ENCODE measurements around the gene ANKRD13B. TPM values are rescaled to one million over a fixed set of nuclear protein-coding genes. Genes with fewer than 3 reads are reported as not detected.
A peak's percentile ranks its signal among the peaks of the same experiment; 100 is the strongest.
"Not testable (repeated sequence)": the region's sequence is repeated elsewhere in the genome, so short reads cannot be mapped to it uniquely, and the experiment has no call there.

The ANKRD13B gene
- total RNA-seq, 1 donor from 2014 or later: 4.8 TPM

DNA sequence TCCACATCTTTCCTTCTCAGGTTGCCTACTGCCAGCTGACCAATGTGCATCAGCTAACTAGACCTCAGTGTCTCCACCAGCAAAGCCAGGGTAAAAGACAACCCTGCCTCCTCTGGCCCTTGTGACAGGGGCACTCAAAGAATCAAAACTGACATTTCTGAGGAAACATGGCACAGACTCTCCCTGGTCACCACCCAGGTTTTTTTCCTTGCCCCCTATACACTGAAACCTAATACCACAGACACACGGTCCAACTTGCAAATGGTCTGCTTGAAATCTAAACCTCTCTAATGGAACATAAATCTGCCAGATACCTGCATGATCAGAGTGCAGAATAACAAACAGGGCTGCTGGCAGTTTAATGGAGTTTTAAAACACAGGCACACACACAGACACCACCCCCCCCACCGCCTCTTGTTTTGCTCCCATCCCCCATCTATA lies 49.3 kb downstream of the ANKRD13B start:
- peak in 1 of 2 donors; percentile 51 for DNase-seq (ENCODE audit: low read depth in 2 of 2)

DNA sequence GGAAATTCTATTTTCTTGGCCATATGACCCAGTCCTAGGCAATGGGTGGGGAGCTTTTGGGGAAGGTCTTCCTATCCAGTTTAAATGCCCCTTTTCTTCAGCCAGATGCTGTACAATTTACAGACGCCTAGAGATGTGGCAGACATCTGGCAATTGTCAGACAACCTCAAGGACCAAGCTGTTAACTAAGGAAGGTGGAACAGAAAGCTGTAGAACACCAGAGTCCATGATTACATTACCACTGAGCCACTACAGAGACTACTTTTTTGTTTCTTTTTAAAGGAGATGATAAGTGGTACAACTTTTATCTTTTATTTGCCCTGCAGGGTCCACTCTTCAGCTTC lies 50.9 kb downstream of the ANKRD13B start:
- no peak for DNase-seq (ENCODE audit: low read depth in 2 of 2)

DNA sequence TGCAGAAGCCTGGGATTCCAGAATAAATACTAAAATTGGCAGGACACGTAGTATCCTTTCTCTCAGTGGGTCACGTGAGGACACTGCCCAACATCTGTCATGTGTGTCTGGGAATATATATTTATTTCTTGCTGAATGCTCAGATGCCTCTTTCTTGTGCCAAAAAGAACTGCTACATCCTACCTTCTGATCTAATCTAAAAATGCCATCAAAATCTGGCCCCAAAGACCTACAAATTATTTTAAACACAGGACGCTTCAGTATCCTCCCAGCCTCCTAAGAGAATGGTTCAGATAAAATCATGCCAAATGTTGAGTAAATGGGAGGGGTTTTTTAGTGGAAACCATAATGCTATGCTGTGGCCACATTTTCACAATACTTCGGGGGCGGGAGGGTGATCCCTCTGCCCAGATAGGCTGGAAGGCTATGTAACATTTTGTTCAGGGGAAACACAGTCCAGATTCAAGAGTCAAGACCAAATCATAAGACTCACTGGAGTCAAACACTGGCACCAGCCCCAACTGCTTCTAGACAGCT lies 52.7 kb downstream of the ANKRD13B start:
- DNase-seq (ENCODE audit: low read depth in 2 of 2): peak; percentile 36 to 58

GRCh38 chr17:29648005-29648404 lies 55.1 kb downstream of the ANKRD13B start:
- no peak for DNase-seq (ENCODE audit: low read depth in 2 of 2)

DNA sequence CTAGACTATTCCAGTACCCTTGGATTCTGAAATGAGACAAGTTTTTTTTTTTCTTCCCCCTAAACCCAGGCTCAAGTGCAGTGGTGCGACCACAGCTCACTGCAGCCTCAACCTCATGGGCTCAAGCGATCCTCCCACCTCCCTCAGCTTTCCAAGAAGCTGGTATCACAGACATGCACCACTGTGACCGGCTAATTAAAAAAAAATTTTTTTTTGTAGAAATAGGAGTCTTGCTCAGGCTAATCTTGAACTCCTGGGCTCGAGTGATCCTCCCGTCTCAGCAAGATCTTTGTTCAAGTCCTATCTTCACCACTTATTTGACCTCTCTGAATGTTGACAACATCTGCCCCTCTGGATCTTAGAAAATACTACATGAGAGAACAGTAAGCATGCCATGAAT lies 56.4 kb downstream of the ANKRD13B start:
- no peak for DNase-seq (ENCODE audit: low read depth in 2 of 2)

- DNase-seq (ENCODE audit: low read depth in 2 of 2): no peak
Observed at GRCh38 chr17:29650396-29650795, 57.5 kb downstream of the ANKRD13B start.

GRCh38 chr17:29651913-29652312 lies 59.0 kb downstream of the ANKRD13B start:
- not testable (repeated sequence) for DNase-seq (ENCODE audit: low read depth in 2 of 2)

DNA sequence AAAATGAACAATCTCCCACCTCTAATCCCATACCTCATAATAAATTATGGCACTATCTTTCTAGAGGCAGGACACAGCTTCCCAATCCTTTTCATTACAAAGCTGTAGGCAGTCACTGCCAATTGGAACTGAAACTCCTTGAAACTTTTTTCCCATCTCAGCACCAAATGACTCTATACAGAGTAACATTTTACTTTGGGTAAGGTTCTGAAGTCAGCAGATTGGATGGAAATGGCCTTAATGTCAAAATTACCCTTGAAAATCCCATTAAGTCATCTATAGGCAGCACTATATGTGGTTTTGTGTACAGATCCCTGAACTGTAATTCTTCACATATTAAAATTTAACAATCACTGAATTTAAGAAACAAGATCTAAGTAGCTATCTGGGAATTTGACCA lies 60.0 kb downstream of the ANKRD13B start:
- DNase-seq (ENCODE audit: low read depth in 2 of 2): no peak

DNA sequence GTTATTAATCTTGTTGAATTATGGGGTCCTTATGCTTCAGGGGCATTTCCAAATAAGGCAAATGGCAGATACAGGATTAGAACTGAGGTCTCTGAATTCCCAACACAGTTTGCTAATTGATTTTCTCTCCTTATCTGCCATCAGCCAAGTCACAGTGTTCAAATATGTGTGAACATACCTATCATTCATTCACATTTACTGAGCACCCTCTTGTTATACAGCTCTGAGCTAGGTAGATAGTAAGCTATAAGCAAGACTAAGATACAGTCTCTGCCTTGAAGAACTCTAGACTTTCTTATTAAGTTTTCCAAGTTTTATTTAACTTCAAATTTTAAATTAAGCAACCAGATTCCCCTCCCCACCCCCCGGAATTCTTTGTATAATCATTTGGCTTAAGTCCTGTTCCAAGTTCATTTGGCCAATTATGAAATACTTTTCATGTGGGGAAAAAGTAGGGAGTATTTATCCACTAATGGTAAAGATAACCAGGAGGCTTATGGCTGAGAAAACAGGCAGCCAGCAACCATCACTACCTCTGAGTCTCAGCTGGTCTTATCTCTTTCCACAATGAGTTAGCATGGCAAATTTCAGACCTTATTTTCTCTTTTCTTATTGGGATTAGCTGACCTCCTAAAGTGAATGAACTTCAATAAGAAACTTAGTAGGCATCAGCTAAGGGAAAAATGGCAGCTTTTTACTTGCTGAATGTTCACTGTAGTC lies 61.2 kb downstream of the ANKRD13B start:
- DNase-seq (ENCODE audit: low read depth in 2 of 2): no peak

GRCh38 chr17:29655323-29655722 lies 62.4 kb downstream of the ANKRD13B start:
- DNase-seq (ENCODE audit: low read depth in 2 of 2): no peak

DNA sequence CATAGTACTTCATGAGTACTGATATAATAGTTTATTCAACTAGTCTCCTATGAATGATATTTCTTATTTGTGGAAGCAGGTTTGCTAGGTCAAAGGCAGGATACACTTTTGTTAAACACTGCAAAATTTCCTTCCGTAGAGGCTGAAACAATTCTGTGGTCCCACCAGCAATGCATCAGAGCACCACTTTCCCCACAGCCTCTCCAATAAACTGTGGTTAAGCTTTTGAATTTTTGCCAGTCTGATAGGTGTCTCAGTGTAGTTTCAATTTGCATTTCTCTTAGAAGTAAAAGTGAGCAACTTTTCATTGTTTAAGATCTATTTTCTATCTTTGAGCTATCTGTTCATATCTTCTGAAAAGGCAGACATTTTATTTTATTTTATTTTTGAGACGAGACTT lies 66.2 kb downstream of the ANKRD13B start:
- DNase-seq (ENCODE audit: low read depth in 2 of 2): peak in 1 of 2 donors; percentile 25

GRCh38 chr17:29661213-29661612 lies 68.3 kb downstream of the ANKRD13B start:
- no peak for DNase-seq (ENCODE audit: low read depth in 2 of 2)

- peak in 1 of 2 donors; percentile 24 for DNase-seq (ENCODE audit: low read depth in 2 of 2)
Observed at GRCh38 chr17:29663155-29663554, 70.2 kb downstream of the ANKRD13B start.

Other genes with a start within 250 kb of the ANKRD13B start
- 31.8 and 41.1 TPM in 2 replicates for gene TAOK1, start 202.8 kb upstream of the ANKRD13B start, total RNA-seq
- 3.7 and 4.2 TPM in 2 replicates for gene ABHD15, start 26.1 kb upstream of the ANKRD13B start, total RNA-seq
- 17.7 and 29.2 TPM in 2 replicates for gene TP53I13, start 24.4 kb upstream of the ANKRD13B start, total RNA-seq
- 25.1 and 35.7 TPM in 2 replicates for gene GIT1, start 3.5 kb upstream of the ANKRD13B start, total RNA-seq
- gene CORO6, start 29.8 kb downstream of the ANKRD13B start, total RNA-seq: 0.40 and 0.87 TPM in 2 replicates

Data from lung microvascular endothelial cell (primary cell).